IMR-90 (cell line): ENCODE data around the gene GSDMA. TPM values are rescaled to one million over a fixed set of nuclear protein-coding genes. Genes with fewer than 3 reads are reported as not detected.
A peak's percentile ranks its signal among the peaks of the same experiment; 100 is the strongest.

Source experiments
- ATAC-seq: fragments of 200-7000 bp; cut with Tn5 transposase; 2 replicates; pipeline ENCODE4 v1.9.1; 2020; ENCODE audit warnings: low read depth, mild to moderate bottlenecking, moderate library complexity
- BruUV-seq: library from RNA; stranded (reverse); fragments of 400-500 nt; replicated peaks from 2 replicates; lab custom pipeline; 2021; lab: Mats Ljungman, UMichigan
- CTCF ChIA-PET: fragments of 300-600 bp; formaldehyde crosslinking; extraction: SDS; loops from one replicate; lab custom pipeline; 2021; ENCODE audit warnings: antibody characterized with exemption; lab: Yijun Ruan, JAX
- POLR2A ChIA-PET: fragments of 300-600 bp; sonication (Branson Sonifier 250); formaldehyde crosslinking; loops from one replicate; lab custom pipeline; 2022; ENCODE audit warnings: antibody characterized with exemption; ENCODE audit not compliant: unreplicated experiment; lab: Charles Lee
- DNase-seq: peaks from one replicate; pipeline ENCODE4 v3.0.0; 2013
- H2AFZ ChIP-seq: replicated peaks from 2 replicates; pipeline ENCODE3; 2013; ENCODE audit warnings: low read length, mild to moderate bottlenecking; ENCODE audit not compliant: poor library complexity
- H2AK5ac ChIP-seq: 2 replicates; pipeline ENCODE4 v1.6.1; 2013; ENCODE audit warnings: low read depth, low read length, inconsistent platforms
- H2AK9ac ChIP-seq: replicated peaks from 2 replicates; pipeline ENCODE3; 2013; ENCODE audit warnings: mild to moderate bottlenecking, low read depth, low read length, moderate library complexity; ENCODE audit not compliant: poor library complexity
- H2BK120ac ChIP-seq: 2 replicates; pipeline ENCODE4 v1.6.1; 2013; ENCODE audit warnings: low read depth, low read length, inconsistent platforms
- H2BK15ac ChIP-seq: 3 replicates; pipeline ENCODE4 v1.6.1; 2013; ENCODE audit warnings: low read depth, low read length, inconsistent platforms
- H2BK20ac ChIP-seq: 2 replicates; pipeline ENCODE4 v1.6.1; 2013; ENCODE audit warnings: low read depth, mild to moderate bottlenecking, inconsistent platforms, low read length, moderate library complexity
- H2BK5ac ChIP-seq: 2 replicates; pipeline ENCODE4 v1.6.1; 2013; ENCODE audit warnings: mild to moderate bottlenecking, low read depth, low read length, inconsistent platforms; ENCODE audit not compliant: poor library complexity, severe bottlenecking
- H3K14ac ChIP-seq: replicated peaks from 2 replicates; pipeline ENCODE4 v1.6.1; 2013; ENCODE audit warnings: low read depth, low read length, inconsistent platforms
- H3K18ac ChIP-seq: 2 replicates; pipeline ENCODE4 v1.6.1; 2013; ENCODE audit warnings: low read depth, low read length, control low read depth
- H3K23ac ChIP-seq: 2 replicates; pipeline ENCODE4 v1.6.1; 2013; ENCODE audit warnings: low read depth, low read length, inconsistent platforms
- H3K27ac ChIP-seq: 2 replicates; pipeline ENCODE4 v1.5.1; 2013; ENCODE audit warnings: mild to moderate bottlenecking, control low read depth, low read length; ENCODE audit not compliant: insufficient read depth
- H3K27me3 ChIP-seq: 2 replicates; pipeline ENCODE4 v1.6.1; 2013; ENCODE audit warnings: low read length; ENCODE audit not compliant: control insufficient read depth, insufficient read depth
- H3K36me3 ChIP-seq: 2 replicates; pipeline ENCODE4 v1.6.1; 2013; ENCODE audit warnings: low read length, mixed read lengths; ENCODE audit not compliant: control insufficient read depth, insufficient read depth
- H3K4ac ChIP-seq: 2 replicates; pipeline ENCODE4 v1.6.1; 2013; ENCODE audit warnings: low read depth, low read length, inconsistent platforms
- H3K4me1 ChIP-seq: 2 replicates; pipeline ENCODE4 v1.6.1; 2013; ENCODE audit warnings: low read length, mixed read lengths; ENCODE audit not compliant: control insufficient read depth, insufficient read depth
- H3K4me2 ChIP-seq: 2 replicates; pipeline ENCODE4 v1.6.1; 2013; ENCODE audit warnings: low read depth, mild to moderate bottlenecking, control low read depth, low read length, moderate library complexity
- H3K4me3 ChIP-seq: 2 replicates; pipeline ENCODE4 v1.5.1; 2013; ENCODE audit warnings: low read depth, mild to moderate bottlenecking, control low read depth, low read length, moderate library complexity; ENCODE audit not compliant: insufficient read depth
- H3K56ac ChIP-seq: 2 replicates; pipeline ENCODE4 v1.6.1; 2013; ENCODE audit warnings: low read length, inconsistent platforms; ENCODE audit not compliant: insufficient read depth; ENCODE audit errors: extremely low read depth
- H3K79me1 ChIP-seq, 2 experiments: 2 replicates each; pipeline ENCODE4 v1.6.1; 2013; ENCODE audit warnings: low read length in 2 of 2, inconsistent platforms in 1 of 2, low read depth in 1 of 2
- H3K9ac ChIP-seq: 2 replicates; pipeline ENCODE4 v1.6.1; 2013; ENCODE audit warnings: low read depth, low read length, control low read depth
- H3K9me1 ChIP-seq: 2 replicates; pipeline ENCODE4 v1.6.1; 2013; ENCODE audit warnings: low read length, inconsistent platforms; ENCODE audit not compliant: insufficient read depth
- H3K9me3 ChIP-seq: 2 replicates; pipeline ENCODE4 v1.6.1; 2013; ENCODE audit warnings: low read length; ENCODE audit not compliant: control insufficient read depth, insufficient read depth
- H4K20me1 ChIP-seq: 2 replicates; pipeline ENCODE4 v1.6.1; 2013; ENCODE audit warnings: low read length, inconsistent platforms; ENCODE audit not compliant: insufficient read depth
- H4K5ac ChIP-seq: 2 replicates; pipeline ENCODE4 v1.6.1; 2013; ENCODE audit warnings: mild to moderate bottlenecking, low read depth, low read length, control low read depth
- H4K8ac ChIP-seq, 2 experiments: 2 replicates each; pipeline ENCODE4 v1.6.1; 2013; ENCODE audit warnings: low read depth in 2 of 2, low read length in 2 of 2, control low read depth in 1 of 2, inconsistent platforms in 1 of 2
- H4K91ac ChIP-seq: 2 replicates; pipeline ENCODE4 v1.6.1; 2013; ENCODE audit warnings: low read depth, low read length, inconsistent platforms; ENCODE audit not compliant: insufficient read depth
- CEBPB ChIP-seq: IDR thresholded peaks from 2 replicates; pipeline ENCODE4 v1.6.1; 2012; ENCODE audit warnings: low read depth, low read length, improper control_type of control experiment
- CTCF ChIP-seq: conservative IDR thresholded peaks from 2 replicates; pipeline ENCODE4 v1.5.1; 2012; ENCODE audit warnings: mild to moderate bottlenecking, low read depth, low read length, improper control_type of control experiment
- FOS ChIP-seq: fragments of 150-350 bp; IDR thresholded peaks from 2 replicates; pipeline ENCODE4 v1.6.1; 2016; ENCODE audit warnings: low read depth, low read length
- MAFK ChIP-seq: IDR thresholded peaks from 2 replicates; pipeline ENCODE4 v1.6.1; 2012; ENCODE audit warnings: low read depth, low read length, improper control_type of control experiment
- MAZ ChIP-seq: IDR thresholded peaks from 2 replicates; pipeline ENCODE4 v1.6.1; 2012; ENCODE audit warnings: low read depth, mild to moderate bottlenecking, low read length, improper control_type of control experiment, moderate library complexity, borderline replicate concordance
- MXI1 ChIP-seq: IDR thresholded peaks from 2 replicates; pipeline ENCODE4 v1.6.1; 2012; ENCODE audit warnings: low read depth, mild to moderate bottlenecking, low read length, moderate library complexity, borderline replicate concordance
- SMC3 ChIP-seq: fragments of 150-350 bp; IDR thresholded peaks from 2 replicates; pipeline ENCODE4 v1.6.1; 2016; ENCODE audit warnings: low read depth, mild to moderate bottlenecking, antibody characterized with exemption, low read length, moderate library complexity
- WGBS, 2 experiments: methylation state at CpG; one replicate each; pipeline versions ENCODE4 v1.1.5 to v1.1.7; 2013; ENCODE audit warnings: missing lambda C conversion rate in 2 of 2; ENCODE audit not compliant: insufficient read length in 1 of 2; ENCODE audit errors: extremely low coverage in 2 of 2; 5-methylcytosine and 5-hydroxymethylcytosine counted together
- dilution Hi-C: fragments of 300-500 bp; cut with HindIII; formaldehyde crosslinking; loops from one replicate; pipeline ENCODE4 v1.14.3; 2018; ENCODE audit warnings: low sequenced_read_pairs; ENCODE audit not compliant: unreplicated experiment
- in situ Hi-C: fragments of 300-500 bp; cut with MboI; formaldehyde crosslinking; loops from 3 replicates; pipeline ENCODE4 v1.14.3; 2019; ENCODE audit warnings: low sequenced_read_pairs, inconsistent platforms, mixed read lengths
- intact Hi-C: fragments of 100-400 bp; cut with micrococcal nuclease; formaldehyde crosslinking; loops from 2 replicates; pipeline ENCODE4 v1.10.0; 2022
- polyA plus RNA-seq, 3 experiments: library from polyadenylated mRNA; depleted of rRNA; stranded (reverse); fragments of >200 nt; gene quantifications; 2 replicates each; pipeline ENCODE4 v1.2.3, GENCODE V29; 2012; ENCODE audit warnings: low replicate concordance in 1 of 3
- total RNA-seq: library from RNA; depleted of rRNA; stranded (reverse); fragments of >200 nt; gene quantifications from 2 replicates; pipeline ENCODE4 v1.2.3, GENCODE V29; 2012

GSDMA gene
- total and polyA plus RNA-seq, 2 of the 4 experiments (the other 2 are of a cell fraction), result not detected

GRCh38 chr17:39979016-39979670, 16.3 kb downstream of the GSDMA start:
- peak overlapping the region; percentile 80 for H4K91ac ChIP-seq
- peak overlapping the region; percentile 72 for H2BK5ac ChIP-seq
- ChIA-PET POLR2A (interaction anchor here (0.6 kb wide), 2 partner anchors 95 to 145 kb away, joined by 4 to 5 read pairs; no protein-coding TSS in a partner anchor), CTCF (interaction anchor here (0.6 to 4.0 kb wide), 3 partner anchors 9 to 83 kb away, joined by 3 to 23 read pairs (median 3); no protein-coding TSS in a partner anchor)
- H4K8ac ChIP-seq, result peak overlapping the region; percentile 49 to 93; a peak in 3 of 4 replicates
- DNase-seq (peak; percentile 96), ATAC-seq (peak; percentile 19)
- H3K9ac ChIP-seq, result no peak overlapping the region
- peak overlapping the region; percentile 68; the same call in 2 of the 3 replicates for H2BK15ac ChIP-seq
- TF ChIP-seq CEBPB (peak; percentile 68), MAFK (peak; percentile 99), CTCF (no peak), SMC3 (0 out of 2 replicates have a peak, but pooled peaks have one; percentile 1), FOS (peak; percentile 51; the same call in 1 of the 2 replicates), MXI1 (no peak), MAZ (peak; percentile 20; the same call in 1 of the 2 replicates)
- peak overlapping the region; percentile 79; the same call in 1 of the 2 replicates for H3K4me2 ChIP-seq
- peak overlapping the region; percentile 40 for H2AK5ac ChIP-seq
- dilution Hi-C loops, result no loop called here
- peak overlapping the region; percentile 24 for H3K27ac ChIP-seq
- H3K56ac ChIP-seq, result no peak overlapping the region
- no CpG with 5 or more reads among the region's 5 CpGs for WGBS, 2 experiments
- H2BK120ac ChIP-seq, result peak overlapping the region; percentile 80
- no peaks in the 10 kb centered on the region for H3K9me3 ChIP-seq
- peak overlapping the region; percentile 76; the same call in 1 of the 2 replicates for H3K4ac ChIP-seq
- H3K36me3 ChIP-seq, result peaks cover under 1% of the 10 kb centered on the region
- H3K9me1 ChIP-seq, result peaks cover 8% of the 10 kb centered on the region; the same call in 1 of the 2 replicates
- H3K79me1 ChIP-seq, result peaks cover under 1 to 14% of the 10 kb centered on the region in 2 experiments; a peak in 2 of 4 replicates
- peak overlapping the region; percentile 18 for H2AK9ac ChIP-seq
- intact Hi-C loops, result no loop called here
- H3K14ac ChIP-seq, result peak overlapping the region; percentile 92; the same call in 1 of the 2 replicates
- no TSS peak for BruUV-seq
- H3K23ac ChIP-seq, result peak overlapping the region; percentile 48
- H2BK20ac ChIP-seq, result peak overlapping the region; percentile 23; the same call in 1 of the 2 replicates
- no peak overlapping the region for H3K4me3 ChIP-seq
- H3K27me3 ChIP-seq, result no peaks in the 10 kb centered on the region; the same call in 1 of the 2 replicates
- H4K20me1 ChIP-seq, result peaks cover 15% of the 10 kb centered on the region
- H3K18ac ChIP-seq, result peak overlapping the region; percentile 47; the same call in 1 of the 2 replicates
- peaks cover 8% of the 10 kb centered on the region; the same call in 1 of the 2 replicates for H3K4me1 ChIP-seq
- no peak overlapping the region; the same call in 1 of the 2 replicates for H4K5ac ChIP-seq
- in situ Hi-C loops, result loop anchor here (10.0 kb wide), 1 partner anchor 204 kb away; no protein-coding TSS in a partner anchor
- peak overlapping the region; percentile 9 for H2AFZ ChIP-seq
